Stimulated activated CD8-positive, alpha-beta memory T cell treated with anti-CD3 and anti-CD28 coated beads, Interleukin-12 subunit alpha, Interleukin-12 subunit beta, amount 100 ng/mL, for 24 hours (primary cell): ENCODE results near the gene UQCRHL.

Experiments
- DNase-seq: peaks from one replicate; pipeline ENCODE4 v3.0.0-alpha.2; 2020; ENCODE audit errors: extremely low read depth

UQCRHL gene

DNA sequence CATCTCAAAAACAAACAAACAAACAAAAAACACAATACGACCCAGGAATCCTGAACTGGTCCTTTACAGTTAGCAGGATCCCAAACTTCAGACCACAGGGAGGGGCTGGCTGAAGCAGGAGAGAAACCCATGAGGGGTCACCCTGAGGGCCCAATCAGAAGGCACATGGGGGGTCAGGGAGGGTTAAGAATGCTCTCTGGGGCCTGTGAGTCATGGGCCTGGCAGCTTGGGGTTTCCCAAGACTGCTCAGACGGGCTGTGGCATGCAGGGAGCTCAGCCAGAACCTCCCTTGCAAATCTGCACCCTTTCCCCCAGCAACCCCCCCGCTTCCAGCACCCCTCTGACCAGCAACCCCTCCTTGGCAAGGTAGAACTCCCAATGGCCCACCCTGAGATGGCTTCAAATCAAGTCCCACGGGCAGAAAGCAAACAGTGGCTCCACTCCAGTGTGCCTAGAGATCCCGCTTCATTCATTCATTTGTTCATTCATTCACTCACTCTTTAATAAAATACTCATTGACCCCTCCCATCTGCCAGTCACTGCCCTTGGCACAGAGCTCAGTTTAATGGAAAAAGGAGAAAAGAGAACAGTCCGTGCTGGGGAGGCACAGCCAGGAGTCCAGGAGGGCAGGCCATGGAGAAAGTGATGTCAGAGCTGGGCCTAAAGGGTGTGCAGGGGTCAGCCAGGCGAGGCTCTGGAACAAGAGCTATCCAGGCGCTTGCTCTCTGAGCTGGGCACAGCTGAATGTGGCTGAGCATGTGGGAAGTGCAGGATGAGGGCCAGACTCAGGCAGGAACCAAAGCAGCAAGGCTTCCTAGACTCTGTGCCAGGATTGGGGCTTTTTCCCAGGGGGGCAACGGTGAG is 8.2 kb downstream of the UQCRHL start:
- no peak for DNase-seq

DNA sequence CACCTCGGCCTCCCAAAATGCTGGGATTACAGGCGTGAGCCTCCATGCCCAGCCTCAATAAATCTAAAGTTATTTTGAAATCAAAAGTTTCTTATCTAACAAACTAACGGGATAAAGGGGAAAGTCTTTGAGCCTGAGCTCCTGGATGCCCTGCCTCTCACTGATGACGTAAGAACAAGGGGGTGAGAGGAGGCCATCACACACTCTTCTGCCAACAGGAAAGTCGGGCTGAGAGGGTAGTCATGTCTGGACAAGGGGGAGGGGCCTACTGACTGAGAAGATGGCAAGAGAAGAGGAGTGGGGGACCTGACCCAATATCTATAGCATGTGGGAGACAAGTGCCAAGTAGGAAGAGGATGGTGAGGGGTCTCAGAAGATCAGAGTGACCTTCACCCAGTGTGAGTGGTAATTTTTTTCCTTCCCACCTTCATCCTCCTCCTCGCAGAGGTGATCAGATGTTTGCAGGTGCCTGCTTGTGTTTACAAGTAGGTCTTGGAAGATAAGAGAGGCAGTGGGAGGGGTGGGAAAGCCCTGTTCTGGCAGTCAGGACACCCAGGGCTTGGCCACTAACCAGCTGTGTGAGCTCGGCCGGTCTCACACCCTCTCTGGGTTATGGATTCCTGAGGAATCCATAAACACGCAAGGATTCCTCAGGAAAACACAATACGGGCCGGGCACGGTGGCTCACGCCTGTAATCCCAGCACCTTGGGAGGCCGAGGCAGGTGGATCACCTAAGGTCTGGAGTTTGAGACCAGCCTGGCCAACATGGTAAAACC is 9.6 kb downstream of the UQCRHL start:
- no peak for DNase-seq

DNA sequence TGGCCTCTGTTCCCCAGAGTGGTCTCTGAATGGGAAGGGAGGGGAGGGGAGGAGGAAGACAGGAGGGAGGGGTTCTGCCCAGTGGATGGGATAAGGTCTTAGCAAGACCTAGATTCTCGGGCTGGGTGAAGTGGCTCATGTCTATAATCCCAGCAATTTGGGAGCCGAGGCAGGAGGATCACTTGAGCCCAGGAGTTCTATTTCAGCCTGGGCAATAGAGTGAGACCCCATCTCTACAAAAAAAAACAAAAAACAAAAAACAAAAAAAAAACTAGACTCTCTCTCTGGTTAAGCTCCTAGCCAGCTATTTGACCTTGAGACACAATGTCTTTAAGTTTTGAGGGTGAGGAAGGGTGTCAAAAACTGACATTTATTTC is 11.4 kb downstream of the UQCRHL start:
- DNase-seq, result no peak

DNA sequence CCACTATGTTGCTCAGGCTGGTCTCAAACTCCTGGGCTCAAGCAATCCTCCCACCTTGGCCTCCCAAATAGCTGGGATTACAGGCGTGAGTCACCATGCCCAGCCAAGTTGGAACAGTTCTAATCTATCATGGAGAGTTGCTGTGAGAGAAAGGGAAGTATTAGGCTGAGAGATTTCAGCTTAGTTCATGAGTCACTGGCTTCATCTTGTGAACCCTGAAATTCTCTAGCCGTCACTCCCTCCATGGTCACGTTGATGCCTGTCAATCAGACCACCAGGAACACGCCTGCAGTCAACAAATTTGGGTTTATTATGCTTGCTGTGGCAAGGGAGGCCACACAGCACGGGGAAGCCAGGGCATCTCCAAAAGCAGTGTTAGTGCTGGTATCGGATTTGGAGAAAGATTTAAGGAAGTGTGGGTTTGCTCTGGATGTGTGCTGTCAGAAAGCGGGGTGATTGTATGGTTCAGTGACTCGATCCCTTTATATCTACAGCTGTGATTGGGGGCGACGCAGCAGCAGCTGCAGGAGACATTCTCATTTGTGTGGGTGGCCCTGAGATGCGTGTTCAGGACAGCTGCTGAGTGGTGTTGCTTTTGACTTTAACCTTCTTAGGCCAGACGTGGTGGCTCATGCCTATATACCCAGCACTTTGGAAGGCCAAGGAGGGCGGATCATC is 18.7 kb downstream of the UQCRHL start:
- no peak for DNase-seq

DNA sequence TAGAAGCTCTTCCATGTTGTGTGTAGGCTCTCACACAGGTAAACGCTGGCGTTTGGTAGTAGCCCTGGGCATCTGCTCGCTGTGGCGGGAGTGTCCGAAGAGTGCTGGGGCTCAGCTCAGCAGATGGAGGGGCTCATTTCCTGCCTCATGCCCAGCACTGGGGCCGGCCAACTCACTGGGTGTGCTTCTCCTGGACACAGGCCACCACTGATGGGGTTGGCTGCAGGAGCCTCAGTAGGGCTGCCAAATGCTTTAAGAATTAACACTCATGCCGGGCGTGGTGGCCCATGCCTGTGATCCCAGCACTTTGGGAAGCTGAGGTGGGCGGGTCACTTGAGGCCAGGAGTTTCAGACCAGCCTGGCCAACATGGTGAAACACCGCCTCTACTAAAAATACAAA is 20.9 kb downstream of the UQCRHL start:
- DNase-seq, result no peak

DNA sequence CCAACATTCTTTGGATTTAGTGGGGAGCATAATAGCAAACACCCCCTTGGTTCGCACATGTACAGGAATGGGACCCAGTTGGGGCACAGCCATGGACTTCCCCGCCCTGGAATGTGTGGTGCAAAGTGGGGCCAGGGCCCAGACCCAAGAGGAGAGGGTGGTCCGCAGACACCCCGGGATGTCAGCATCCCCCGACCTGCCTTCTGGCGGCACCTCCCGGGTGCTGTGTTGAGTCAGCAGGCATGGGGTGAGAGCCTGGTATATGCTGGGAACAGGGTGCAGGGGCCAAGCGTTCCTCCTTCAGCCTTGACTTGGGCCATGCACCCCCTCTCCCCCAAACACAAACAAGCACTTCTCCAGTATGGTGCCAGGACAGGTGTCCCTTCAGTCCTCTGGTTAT is 21.8 kb downstream of the UQCRHL start:
- no peak for DNase-seq

DNA sequence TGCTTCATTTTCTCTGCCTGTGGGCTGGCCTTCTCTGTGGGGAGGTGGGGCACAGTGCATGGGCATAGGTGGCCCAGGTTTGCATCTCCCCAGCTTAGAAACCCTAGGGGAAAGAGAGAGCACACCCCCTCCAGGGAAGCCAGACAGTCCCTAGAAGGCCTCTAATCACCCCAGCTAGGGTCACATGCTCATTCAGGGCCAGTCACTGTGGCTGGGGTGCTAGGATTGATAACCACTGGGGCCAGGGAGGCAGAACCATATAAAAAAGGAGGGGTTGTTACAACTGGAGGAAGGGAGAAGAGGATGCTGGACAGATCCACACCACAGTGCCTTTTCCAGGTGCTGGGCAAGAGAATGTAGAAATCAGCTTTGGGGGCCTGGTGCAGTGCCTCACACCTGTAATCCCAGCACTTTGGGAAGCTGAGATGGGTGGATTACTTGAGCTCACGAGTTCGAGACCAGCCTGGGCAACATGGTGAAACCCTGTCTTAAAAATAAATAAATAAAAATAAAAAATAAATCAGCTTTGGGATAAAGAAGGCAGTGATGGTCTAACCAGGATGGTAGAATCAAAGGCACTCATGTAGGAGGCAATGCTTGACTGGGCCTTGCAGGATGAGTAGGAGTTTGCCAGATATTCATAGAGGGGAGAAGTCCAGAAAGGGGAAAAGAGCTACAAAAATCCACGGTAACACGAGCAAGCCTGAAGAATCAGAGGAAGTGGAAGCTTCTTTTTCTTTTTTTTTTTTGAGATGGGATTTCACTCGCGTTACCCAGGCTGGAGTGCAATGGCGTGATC is 29.3 kb downstream of the UQCRHL start:
- DNase-seq, result no peak

DNA sequence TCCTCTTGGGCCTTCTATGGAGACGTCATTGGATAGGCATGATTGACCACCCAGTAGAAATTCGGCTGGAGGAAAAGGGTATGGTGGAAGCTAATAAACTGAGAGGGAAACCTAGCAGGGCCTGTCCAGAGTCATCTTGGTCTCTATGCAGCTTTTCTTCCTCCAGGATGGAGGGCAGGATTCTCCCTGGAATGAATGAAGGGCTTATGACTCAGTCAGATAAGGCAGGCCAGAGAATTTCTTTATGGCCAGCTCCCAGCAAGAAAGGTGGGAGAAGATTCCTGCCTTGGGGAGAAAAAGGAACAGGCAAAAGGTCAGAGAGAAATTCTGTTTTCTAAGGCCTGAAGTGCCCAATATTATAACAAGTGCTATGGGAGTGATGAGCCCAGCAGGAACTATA is 31.7 kb downstream of the UQCRHL start:
- no peak for DNase-seq

DNA sequence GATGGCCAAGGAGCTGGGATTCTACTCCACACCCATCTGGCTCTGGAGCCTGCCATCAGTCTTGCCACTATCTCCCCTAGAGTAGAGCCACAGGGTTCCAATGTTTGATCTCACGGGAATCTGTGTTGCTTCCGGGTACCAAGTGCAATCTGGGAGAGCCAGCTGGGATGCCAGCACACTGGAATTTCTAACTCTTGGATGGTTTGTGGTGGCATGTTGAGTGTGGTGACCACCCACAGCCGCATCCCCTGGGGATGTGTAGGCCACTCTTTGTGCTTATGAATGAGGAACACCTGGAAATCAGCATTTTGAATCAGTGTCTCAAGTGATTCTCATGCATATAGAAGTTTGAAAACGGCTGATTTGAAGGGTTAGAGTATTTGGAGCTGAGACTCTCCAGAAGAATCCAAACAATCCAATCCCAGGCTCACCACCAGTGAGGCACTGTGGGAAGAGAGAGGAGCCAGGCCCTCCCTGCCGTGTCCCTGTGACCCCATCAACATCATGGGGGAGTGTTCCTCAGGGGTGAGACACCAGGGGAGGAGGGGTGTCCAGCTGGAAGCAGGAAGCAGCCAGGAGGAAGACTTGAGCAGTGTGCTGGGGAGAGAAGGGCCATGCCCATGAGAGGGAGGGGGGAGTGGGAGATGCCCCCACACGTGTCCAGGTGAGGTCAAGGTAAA is 35.5 kb downstream of the UQCRHL start:
- no peak for DNase-seq

DNA sequence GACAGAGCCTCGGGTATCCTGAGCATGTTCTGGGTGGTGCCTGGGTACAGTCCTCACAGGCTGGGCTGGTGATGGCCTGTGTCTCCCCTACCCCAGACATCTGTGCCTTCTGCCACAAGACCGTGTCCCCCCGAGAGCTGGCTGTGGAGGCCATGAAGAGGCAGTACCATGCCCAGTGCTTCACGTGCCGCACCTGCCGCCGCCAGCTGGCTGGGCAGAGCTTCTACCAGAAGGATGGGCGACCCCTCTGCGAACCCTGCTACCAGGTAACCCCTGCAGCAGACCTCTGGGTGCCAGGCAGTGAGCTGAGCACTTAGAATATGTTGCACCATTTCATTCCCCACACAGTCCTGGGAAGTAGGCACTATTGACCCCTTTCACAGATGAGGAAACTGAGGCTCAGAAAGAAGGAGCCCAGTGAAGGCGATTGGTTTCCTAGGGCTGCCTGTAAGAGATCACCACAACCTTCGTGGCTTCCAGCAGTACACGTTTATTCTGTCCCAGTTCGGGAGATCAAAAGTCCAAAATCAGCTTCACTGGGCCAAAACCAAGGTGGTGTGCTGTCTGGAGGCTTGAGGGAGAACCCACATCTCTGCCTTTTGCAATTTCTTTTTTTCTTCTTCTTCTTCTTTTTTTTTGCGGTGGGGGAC is 37.0 kb downstream of the UQCRHL start:
- DNase-seq, result no peak

DNA sequence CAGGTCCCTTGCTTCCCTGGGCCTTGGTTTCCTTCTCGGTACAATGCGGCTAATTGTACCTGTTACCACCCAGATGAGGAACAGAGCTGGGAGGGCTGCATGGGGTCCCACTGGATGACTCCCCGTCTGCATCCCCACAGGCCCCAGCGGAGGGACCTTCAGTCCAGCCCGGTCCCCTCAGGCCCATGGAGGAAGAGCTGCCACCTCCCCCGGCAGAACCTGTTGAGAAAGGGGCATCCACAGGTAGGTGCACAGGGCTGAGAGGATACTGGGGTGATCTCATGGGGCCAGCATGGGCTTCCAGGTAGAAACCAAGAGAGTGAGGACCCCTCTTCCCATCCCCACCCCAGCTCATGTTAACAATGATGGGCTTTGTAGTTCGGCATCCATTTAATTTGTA is 39.1 kb downstream of the UQCRHL start:
- no peak for DNase-seq

DNA sequence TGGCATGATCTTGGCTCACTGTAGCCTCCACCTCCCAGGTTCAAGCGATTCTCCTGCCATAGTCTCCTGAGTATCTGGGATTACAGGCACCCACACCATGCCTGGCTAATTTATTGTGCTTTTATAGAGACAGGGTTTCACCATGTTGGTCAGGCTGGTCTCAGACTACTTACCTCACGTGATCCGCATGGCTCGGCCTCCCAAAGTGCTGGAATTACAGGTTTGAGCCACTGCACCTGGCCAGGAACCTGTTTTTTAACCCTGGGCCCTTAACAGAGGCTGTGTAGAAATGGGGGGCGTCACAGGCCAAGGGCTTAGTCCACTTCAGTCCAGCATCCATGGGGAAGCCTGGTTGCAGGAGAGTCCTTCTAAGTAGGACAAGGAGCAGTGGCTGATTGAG is 39.5 kb downstream of the UQCRHL start:
- no peak for DNase-seq

DNA sequence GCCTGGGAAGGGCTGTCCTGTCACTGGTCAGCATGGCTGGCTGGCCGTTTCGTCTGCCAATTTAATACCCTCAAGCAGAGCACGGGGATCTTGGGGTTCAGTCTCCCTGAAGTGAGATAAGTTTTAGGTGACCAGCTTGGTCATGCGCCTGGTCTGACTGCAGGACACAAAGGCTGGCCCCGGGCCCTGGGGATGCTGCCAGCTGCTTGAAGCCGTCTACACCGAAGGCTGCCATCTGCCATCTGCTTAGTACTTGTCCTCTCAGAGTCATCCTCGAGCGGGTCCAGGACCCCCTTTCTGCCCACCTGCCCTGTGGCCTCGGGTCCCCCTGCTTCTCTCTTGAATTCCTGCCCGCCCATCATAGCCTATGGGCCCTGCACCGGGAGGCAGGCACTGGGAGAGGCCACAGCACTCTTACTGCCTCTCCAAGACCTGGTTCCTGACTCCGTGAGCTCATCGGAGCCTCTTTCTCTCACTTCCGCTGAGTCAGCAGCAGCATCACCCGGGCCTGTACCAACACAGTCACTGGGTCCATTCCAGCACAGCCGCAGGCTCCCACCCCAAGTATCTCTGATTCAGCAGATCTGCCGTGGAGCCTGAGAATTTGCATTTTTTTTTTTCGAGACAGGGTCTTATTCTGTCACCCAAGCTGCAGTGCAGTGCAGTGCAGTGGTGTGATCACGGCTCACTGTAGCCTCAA is 41.8 kb downstream of the UQCRHL start:
- DNase-seq, result no peak

DNA sequence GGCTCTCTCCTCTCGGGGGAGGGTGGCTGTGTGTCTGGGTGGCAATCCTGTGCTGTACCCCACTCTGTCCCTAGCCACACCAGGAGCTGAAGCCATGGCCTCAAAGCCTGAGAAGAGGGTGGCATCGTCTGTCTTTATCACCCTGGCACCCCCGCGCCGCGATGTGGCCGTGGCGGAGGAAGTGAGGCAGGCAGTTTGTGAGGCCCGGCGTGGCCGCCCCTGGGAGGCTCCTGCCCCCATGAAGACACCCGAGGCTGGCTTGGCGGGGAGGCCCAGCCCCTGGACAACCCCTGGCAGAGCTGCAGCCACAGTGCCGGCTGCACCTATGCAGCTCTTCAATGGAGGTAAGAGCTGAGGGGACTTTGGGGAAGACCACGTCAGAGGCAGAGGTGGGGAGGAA is 42.6 kb downstream of the UQCRHL start:
- DNase-seq, result no peak

DNA sequence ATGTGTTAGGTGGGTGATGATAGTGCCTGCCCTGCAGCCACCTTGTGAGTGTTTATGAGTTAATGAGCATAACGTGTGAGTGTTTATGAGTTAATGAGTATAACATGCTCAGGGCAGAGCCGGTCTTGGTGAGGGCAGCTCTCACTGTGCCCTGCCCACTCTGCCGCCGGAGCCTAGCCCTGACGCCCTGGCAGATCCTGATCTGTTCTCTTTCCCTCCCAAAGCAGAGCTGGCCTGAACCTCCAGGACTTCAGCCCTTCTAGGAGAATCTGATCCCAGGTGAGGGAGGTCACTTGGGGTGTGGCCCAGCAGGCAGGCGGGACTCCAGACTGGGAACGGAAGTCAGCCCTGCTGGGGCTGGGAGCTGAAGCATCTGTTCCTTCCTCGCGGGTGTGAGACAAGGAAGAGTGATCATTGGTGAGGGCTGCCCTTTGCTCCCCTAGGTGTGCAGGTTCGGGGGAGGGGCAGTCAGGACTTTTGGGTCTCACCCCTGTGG is 43.1 kb downstream of the UQCRHL start:
- no peak for DNase-seq

DNA sequence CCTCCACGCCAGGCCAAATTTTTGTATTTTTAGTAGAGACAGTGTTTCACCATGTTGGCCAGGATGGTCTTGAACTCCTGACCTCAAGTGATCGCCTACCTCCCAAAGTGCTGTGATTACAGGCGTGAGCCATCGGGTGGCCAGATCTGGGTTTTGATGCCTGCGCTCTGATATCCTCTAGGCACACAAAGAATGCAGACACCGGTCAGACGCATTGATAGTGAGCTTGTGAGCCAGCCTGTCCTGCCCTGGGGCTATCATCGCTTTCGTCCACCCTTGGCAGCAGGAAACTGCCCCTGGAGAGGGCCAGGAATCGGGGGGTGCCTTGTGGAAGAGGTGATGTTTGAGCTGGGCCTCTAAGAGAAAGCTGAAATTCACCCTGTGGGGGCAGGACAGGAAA is 44.9 kb downstream of the UQCRHL start:
- DNase-seq, result no peak

DNA sequence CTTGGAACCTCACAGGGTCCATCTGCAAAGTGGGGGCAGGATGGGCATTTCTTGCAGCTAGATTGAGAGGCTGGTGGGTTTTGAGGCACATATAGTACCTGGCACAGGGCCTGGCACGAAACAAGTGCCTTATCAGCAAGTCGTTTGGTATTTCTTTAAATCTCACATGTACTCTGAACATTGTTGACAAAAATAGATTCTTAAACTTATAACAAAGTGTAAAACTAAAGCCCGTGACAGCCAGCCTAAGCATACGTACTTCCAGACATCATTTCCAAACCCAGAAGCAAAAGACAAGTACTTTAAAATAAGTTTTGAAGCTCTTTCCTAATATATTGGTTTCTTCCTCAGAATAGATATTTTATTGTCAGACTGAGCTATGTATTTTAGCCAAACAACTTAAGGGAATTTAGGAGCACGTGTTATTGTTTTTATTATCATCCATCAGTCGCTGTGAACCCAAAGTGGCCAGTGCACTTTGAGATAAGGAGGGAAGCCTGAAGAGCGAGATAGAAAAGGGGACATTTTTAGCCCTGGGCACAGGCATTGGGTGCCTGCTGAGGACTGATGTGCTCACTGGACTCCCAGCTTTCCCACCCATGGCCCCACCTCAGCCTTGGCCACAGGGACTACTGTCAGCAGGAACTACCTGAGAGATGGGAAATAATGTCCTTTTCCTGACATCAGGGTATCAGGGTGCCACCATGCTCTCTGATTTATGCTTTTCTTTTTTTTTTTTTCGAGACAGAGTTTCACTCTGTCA is 45.9 kb downstream of the UQCRHL start:
- DNase-seq, result no peak

DNA sequence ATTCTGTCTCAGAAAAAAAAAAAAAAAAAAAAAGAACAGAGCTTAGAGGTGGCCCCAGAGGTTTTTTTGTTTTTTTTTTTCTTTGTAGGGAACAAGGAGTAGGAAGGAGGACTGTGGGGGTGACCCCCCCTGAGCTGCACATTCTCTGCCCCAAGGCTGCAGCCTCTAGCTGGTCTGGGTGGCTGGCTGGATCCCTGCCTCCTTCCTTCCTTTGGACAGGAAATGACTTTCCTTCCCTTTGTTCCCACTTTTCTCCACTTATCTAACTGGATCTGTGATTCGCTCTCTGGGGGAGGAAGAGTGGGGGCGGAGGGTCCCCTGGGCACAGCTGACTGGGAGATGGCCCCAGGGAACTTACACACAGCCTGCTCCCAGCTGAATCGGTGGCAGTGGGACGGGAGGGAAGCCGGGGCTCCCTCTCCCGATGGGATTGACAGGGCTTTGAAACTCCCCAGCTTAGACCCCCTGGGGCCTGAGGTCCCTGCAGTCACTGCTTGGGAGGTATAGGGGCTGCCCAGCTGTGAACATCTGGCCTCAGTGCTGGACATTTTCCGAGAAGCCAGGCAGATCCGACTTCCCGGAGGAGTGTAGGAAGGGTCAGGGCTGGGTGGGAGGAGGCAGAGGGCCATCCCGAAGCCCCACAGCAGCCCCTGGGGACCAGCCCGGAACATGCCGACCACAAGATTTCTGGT is 46.8 kb downstream of the UQCRHL start:
- DNase-seq, result no peak
